Fibroblast of lung (primary cell): ENCODE measurements around the gene DEFB124. TPM values are rescaled to one million over a fixed set of nuclear protein-coding genes. Genes with fewer than 3 reads are reported as not detected.
"Not testable (repeated sequence)": the region's sequence is repeated elsewhere in the genome, so short reads cannot be mapped to it uniquely, and the experiment has no call there.

ENCODE experiments used
- DNase-seq, 2 donors: peaks; one replicate each; pipeline versions ENCODE4 v3.0.0 to v3.0.0-alpha.2; 2010; ENCODE audit warnings: low read depth in 2 of 2
- H2AFZ ChIP-seq: 2 replicates; pipeline ENCODE4 v1.5.1; 2012; ENCODE audit warnings: low read length, control low read depth, inconsistent platforms
- H3K27ac ChIP-seq: 2 replicates; pipeline ENCODE4 v1.5.1; 2011; ENCODE audit warnings: low read length, control low read depth; ENCODE audit not compliant: insufficient read depth
- H3K27me3 ChIP-seq: 2 replicates; pipeline ENCODE4 v1.5.1; 2011; ENCODE audit warnings: mild to moderate bottlenecking, low read length; ENCODE audit not compliant: control insufficient read depth, insufficient read depth
- H3K36me3 ChIP-seq: 2 replicates; pipeline ENCODE4 v1.5.1; 2011; ENCODE audit warnings: low read length; ENCODE audit not compliant: control insufficient read depth, insufficient read depth
- H3K4me1 ChIP-seq: 2 replicates; pipeline ENCODE4 v1.5.1; 2011; ENCODE audit warnings: low read length; ENCODE audit not compliant: control insufficient read depth, insufficient read depth; ENCODE audit errors: extremely low read depth
- H3K4me2 ChIP-seq: 2 replicates; pipeline ENCODE4 v1.5.1; 2011; ENCODE audit warnings: low read length, control low read depth; ENCODE audit not compliant: insufficient read depth; ENCODE audit errors: extremely low read depth
- H3K4me3 ChIP-seq, 4 experiments: fragments of 200-600 bp in 1 of 4; sonication (generic) in 1 of 4; replicated peaks in 1 of 4; 2 replicates each; pipeline ENCODE4 v1.5.1; 2011 to 2016; ENCODE audit warnings: low read length in 4 of 4, low read depth in 3 of 4, mild to moderate bottlenecking in 3 of 4, control low read depth in 2 of 4, inconsistent platforms in 1 of 4, mixed read lengths in 1 of 4; ENCODE audit not compliant: insufficient read depth in 1 of 4; ENCODE audit errors: control extremely low read depth in 1 of 4
- H3K79me2 ChIP-seq: 2 replicates; pipeline ENCODE4 v1.5.1; 2012; ENCODE audit warnings: mild to moderate bottlenecking, low read length, inconsistent platforms; ENCODE audit not compliant: control insufficient read depth, insufficient read depth
- H3K9ac ChIP-seq: 2 replicates; pipeline ENCODE4 v1.5.1; 2011; ENCODE audit warnings: mild to moderate bottlenecking, low read length, control low read depth; ENCODE audit not compliant: insufficient read depth
- H3K9me3 ChIP-seq: 2 replicates; pipeline ENCODE4 v1.5.1; 2012; ENCODE audit warnings: low read depth, low read length; ENCODE audit not compliant: control insufficient read depth, insufficient read depth
- H4K20me1 ChIP-seq: 2 replicates; pipeline ENCODE4 v1.5.1; 2011; ENCODE audit warnings: low read length; ENCODE audit not compliant: control insufficient read depth, insufficient read depth; ENCODE audit errors: extremely low read depth
- CTCF ChIP-seq, 2 donors: IDR thresholded peaks in 1 of 2; conservative IDR thresholded peaks in 1 of 2; 1 replicate in 1 of 2; 2 replicates in 1 of 2; pipeline ENCODE4 v1.5.1; 2011 to 2012; ENCODE audit warnings: low read length in 2 of 2, control low read depth in 1 of 2, inconsistent platforms in 1 of 2, low read depth in 1 of 2, mild to moderate bottlenecking in 1 of 2
- EZH2 ChIP-seq: IDR thresholded peaks from 2 replicates; pipeline ENCODE4 v1.5.1; 2012; ENCODE audit warnings: low read length, control low read depth, mild to moderate bottlenecking; ENCODE audit errors: missing control alignments
- polyA plus RNA-seq, 2 donors: library from polyadenylated mRNA; depleted of rRNA in 1 of 2; stranded (reverse) in 1 of 2; unstranded in 1 of 2; fragments of >200 nt; gene quantifications; 2 replicates each; pipeline ENCODE4 v1.2.1, GENCODE V29; 2011 to 2012; ENCODE audit warnings: missing spikeins in 1 of 2
- total RNA-seq: library from RNA; depleted of rRNA; stranded (reverse); fragments of >200 nt; gene quantifications from 2 replicates; pipeline ENCODE4 v1.2.1, GENCODE V29; 2014

DEFB124 gene
- total and polyA plus RNA-seq, 2 donors (not counting 1 experiment from before 2014, with no cell fraction given): not detected

GRCh38 chr20:31426891-31427551 is 47.9 kb downstream of the DEFB124 start:
- not testable (repeated sequence) for H3K27me3 ChIP-seq, H3K9ac ChIP-seq, H3K4me3 ChIP-seq, H3K4me2 ChIP-seq, H3K27ac ChIP-seq, DNase-seq, H2AFZ ChIP-seq, H3K79me2 ChIP-seq, H3K4me1 ChIP-seq, H4K20me1 ChIP-seq, H3K9me3 ChIP-seq, H3K36me3 ChIP-seq

- no peak overlapping the region for H2AFZ ChIP-seq
- no peak overlapping the region for H3K4me2 ChIP-seq
- no peaks in the 10 kb centered on the region for H3K9me3 ChIP-seq
- no peak overlapping the region for H3K9ac ChIP-seq
- H4K20me1 ChIP-seq: no peaks in the 10 kb centered on the region
- H3K4me3 ChIP-seq: no peak overlapping the region
- no peak for DNase-seq
- no peak overlapping the region for H3K27ac ChIP-seq
- no peaks in the 10 kb centered on the region for H3K36me3 ChIP-seq
- H3K79me2 ChIP-seq: no peaks in the 10 kb centered on the region
- TF ChIP-seq CTCF (conservative IDR thresholded peaks at IDR 0.05 in 1 of 2, IDR thresholded peaks at IDR 0.05 in 1 of 2; ENCODE audit: low read depth in 1 of 2, low read length in 2 of 2) (no peak), EZH2 (no peak)
- no peaks in the 10 kb centered on the region for H3K4me1 ChIP-seq
- no peaks in the 10 kb centered on the region for H3K27me3 ChIP-seq
Measured at GRCh38 chr20:31425797-31426196, 49.1 kb downstream of the DEFB124 start.

GRCh38 chr20:31418307-31418706 is 56.6 kb downstream of the DEFB124 start:
- Histone ChIP-seq H3K79me2 (no peaks in the 10 kb centered on the region), H3K9ac (no peak overlapping the region), H2AFZ (no peak overlapping the region), H3K27me3 (no peaks in the 10 kb centered on the region), H3K4me1 (no peaks in the 10 kb centered on the region), H3K36me3 (no peaks in the 10 kb centered on the region), H3K27ac (no peak overlapping the region), H4K20me1 (no peaks in the 10 kb centered on the region), H3K4me2 (no peak overlapping the region), H3K4me3 (no peak overlapping the region), H3K9me3 (no peaks in the 10 kb centered on the region)
- no peak for TF ChIP-seq EZH2
- no peak for TF ChIP-seq CTCF (conservative IDR thresholded peaks at IDR 0.05 in 1 of 2, IDR thresholded peaks at IDR 0.05 in 1 of 2; ENCODE audit: low read depth in 1 of 2, low read length in 2 of 2)
- no peak for DNase-seq
